Mucosa of descending colon (tissue), 3 donors: Measurements from ENCODE around the gene CHAT. TPM values are rescaled to one million over a fixed set of nuclear protein-coding genes. Genes with fewer than 3 reads are reported as not detected.

Experiments used
- ATAC-seq: fragments of 200-7000 bp; cut with Tn5 transposase; one replicate; pipeline ENCODE4 v1.9.1; 2020; ENCODE audit warnings: mild to moderate bottlenecking, moderate library complexity
- DNase-seq, 3 donors: peaks; one replicate each; pipeline ENCODE4 v3.0.0-alpha.2; 2020
- H3K36me3 ChIP-seq: fragments of 200-600 bp; one replicate; pipeline ENCODE4 v1.8.0; 2021; ENCODE audit warnings: low read depth, mild to moderate bottlenecking
- H3K4me1 ChIP-seq: fragments of 200-600 bp; one replicate; pipeline ENCODE4 v1.8.0; 2021; ENCODE audit warnings: low read depth, mild to moderate bottlenecking
- H3K4me3 ChIP-seq: fragments of 200-600 bp; one replicate; pipeline ENCODE4 v1.8.0; 2021; ENCODE audit warnings: mild to moderate bottlenecking
- H3K9me3 ChIP-seq: fragments of 200-600 bp; one replicate; pipeline ENCODE4 v1.8.0; 2021; ENCODE audit warnings: mild to moderate bottlenecking
- intact Hi-C, 2 donors: fragments of 100-400 bp; cut with DNase I in 1 of 2; cut with micrococcal nuclease in 1 of 2; formaldehyde crosslinking; loops; one replicate each; pipeline versions ENCODE4 v1.11.0 to v1.11.1; 2022; cut with DNase I, micrococcal nuclease
- total RNA-seq, 3 donors: library from RNA; stranded (reverse); fragmentation: NEBNext Ultra II Directional in 2 of 3; extraction: Animal tissue kit (Norgen Biotek cat#: 25700) in 2 of 3; gene quantifications; one replicate each; pipeline versions ENCODE4 v1.2.1 to v1.2.4, GENCODE V29; 2021 to 2023
- TF ChIP-seq, protein P1 (sequence below): fragments of 200-600 bp; IDR thresholded peaks from one replicate; pipeline ENCODE4 v1.8.0; 2022; ENCODE audit warnings: antibody characterized with exemption, mild to moderate bottlenecking
- donor health status: DM: no; HTN: no; CAD: no; lungs with moderate emphysema.
- donor health status: DM: no; HTN: no; CAD: no.
- donor health status: DM: no; HTN: yes; CAD: no.

CHAT gene
- total RNA-seq, 3 donors from 2014 or later = 0.61 to 1.6 (median 0.84) TPM

DNA sequence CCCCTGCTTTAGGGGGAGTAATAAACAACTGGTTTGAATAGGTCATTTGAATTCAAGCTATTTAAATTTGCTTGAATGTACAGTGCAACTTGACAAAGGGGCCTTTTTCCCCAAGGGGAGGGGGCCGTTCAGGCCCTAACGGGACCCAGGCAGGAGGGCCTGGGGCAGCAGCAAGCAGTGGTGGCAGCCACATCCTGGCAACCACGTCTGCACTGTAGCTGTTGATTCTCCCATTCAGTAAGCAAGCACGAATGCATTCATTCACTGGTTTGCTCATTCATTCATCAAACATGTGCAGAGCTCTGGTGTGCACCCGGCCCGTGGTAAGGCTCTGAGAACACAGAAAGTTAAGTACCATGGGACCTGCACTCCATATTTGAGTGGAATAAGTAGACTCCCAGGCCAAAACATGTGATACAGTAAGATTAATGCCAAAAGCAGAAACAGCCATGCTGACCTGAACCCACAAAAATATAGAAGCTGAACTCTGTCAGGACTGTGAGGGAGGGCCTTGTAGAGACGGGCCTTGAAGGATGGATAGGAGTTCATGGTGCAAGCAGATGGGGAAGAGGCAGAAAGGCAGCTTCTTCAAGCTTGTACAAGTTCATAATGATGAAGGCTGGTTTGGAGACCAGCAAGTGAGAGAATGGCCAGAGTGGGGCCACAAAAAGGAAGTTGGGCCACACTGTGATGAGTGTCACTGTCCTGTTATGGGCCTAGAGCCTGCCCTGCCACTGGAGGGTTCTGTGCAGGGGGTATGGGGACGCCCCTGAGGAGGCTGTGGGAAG is 36.3 kb downstream of the CHAT start:
- H3K9me3 ChIP-seq = no peaks in the 10 kb centered on the region
- intact Hi-C loops = no loop called here
- ATAC-seq (no peak), DNase-seq (no peak)
- H3K4me3 ChIP-seq = no peak overlapping the region
- TF ChIP-seq, protein P1, sequence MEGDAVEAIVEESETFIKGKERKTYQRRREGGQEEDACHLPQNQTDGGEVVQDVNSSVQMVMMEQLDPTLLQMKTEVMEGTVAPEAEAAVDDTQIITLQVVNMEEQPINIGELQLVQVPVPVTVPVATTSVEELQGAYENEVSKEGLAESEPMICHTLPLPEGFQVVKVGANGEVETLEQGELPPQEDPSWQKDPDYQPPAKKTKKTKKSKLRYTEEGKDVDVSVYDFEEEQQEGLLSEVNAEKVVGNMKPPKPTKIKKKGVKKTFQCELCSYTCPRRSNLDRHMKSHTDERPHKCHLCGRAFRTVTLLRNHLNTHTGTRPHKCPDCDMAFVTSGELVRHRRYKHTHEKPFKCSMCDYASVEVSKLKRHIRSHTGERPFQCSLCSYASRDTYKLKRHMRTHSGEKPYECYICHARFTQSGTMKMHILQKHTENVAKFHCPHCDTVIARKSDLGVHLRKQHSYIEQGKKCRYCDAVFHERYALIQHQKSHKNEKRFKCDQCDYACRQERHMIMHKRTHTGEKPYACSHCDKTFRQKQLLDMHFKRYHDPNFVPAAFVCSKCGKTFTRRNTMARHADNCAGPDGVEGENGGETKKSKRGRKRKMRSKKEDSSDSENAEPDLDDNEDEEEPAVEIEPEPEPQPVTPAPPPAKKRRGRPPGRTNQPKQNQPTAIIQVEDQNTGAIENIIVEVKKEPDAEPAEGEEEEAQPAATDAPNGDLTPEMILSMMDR = no peak
- H3K4me1 ChIP-seq = no peaks in the 10 kb centered on the region
- H3K36me3 ChIP-seq = no peaks in the 10 kb centered on the region

DNA sequence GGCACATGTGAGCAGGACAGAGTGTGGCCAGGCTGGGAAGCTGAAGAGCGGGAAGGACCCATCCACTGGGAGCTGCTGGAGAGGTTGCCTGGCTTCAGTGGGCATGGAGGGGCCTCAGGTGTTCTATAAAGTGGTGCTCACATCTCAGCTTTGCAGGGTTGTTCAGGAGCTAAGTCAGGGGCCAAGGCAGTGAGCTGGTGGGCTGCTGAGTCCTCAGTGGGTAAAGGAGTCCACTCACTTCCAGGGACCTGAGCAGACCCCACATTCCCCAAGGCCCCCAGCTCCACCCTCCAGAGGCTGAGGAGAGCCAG is 36.8 kb downstream of the CHAT start:
- Histone ChIP-seq H3K9me3 (no peaks in the 10 kb centered on the region), H3K4me1 (no peaks in the 10 kb centered on the region), H3K4me3 (no peak overlapping the region), H3K36me3 (no peaks in the 10 kb centered on the region)
- TF ChIP-seq, protein P1 = no peak
- no peak for DNase-seq
- intact Hi-C loops = no loop called here
- no peak for ATAC-seq

DNA sequence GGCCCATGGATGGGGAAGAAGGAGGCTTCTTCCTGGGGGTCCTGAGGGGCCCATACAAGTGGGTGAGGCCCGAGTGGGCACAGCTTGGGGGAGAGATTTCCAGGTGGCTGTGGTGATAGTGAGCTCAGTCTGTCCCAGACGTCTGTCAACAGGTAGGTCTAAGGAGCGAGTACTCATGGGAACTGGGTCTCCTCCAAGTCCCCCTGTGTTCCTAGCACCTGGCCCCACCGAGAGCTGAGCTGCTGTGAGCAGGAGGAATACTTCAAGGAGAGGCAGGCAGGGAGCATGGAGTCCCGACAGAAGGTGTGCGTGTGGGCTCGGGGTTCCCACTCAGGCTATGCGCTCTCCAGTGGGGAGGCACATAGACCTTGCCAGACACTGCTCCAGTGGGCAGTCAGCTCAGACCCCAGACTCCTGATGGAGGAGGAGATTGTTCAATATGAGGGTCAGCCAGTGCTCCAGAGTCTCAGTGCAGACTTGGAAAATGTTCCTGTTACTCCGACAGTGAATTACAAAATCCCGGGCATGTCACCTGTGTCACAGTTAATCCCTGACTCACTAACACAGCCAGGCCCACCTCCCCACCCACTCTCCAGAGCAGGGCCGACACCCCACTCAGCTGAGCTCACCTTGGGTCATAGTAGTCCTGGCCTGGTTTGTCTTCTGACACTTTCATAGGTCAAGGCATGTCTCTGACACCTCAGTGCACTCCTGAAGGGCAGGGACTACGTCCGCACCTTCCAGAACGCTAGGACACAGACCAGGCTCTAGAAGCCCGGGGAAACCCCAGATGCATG is 37.4 kb downstream of the CHAT start:
- Histone ChIP-seq H3K9me3 (no peaks in the 10 kb centered on the region), H3K36me3 (no peaks in the 10 kb centered on the region), H3K4me3 (no peak overlapping the region), H3K4me1 (no peaks in the 10 kb centered on the region)
- DNase-seq (no peak), ATAC-seq (no peak)
- intact Hi-C loops = no loop called here
- TF ChIP-seq, protein P1 = no peak

DNA sequence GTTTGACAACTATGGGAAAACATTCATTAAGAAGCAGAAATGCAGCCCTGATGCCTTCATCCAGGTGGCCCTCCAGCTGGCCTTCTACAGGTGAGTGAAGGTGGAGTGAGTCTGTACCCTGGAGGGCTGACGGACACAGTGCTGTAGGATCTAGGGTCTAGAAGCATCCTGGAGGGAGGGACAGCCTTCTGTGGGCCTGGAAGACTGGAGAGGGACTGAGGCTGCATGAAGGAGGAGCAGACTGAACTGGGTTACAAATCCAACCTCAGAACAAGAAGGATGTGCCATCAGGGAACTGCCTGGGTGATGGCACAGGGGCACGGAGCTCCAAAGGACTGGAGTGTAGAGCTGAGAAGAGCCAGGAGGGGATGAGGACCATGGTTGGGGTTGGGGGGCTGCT is 38.1 kb downstream of the CHAT start:
- TF ChIP-seq, protein P1 = no peak
- DNase-seq (no peak), ATAC-seq (no peak)
- intact Hi-C loops = no loop called here
- Histone ChIP-seq H3K9me3 (no peaks in the 10 kb centered on the region), H3K4me3 (no peak overlapping the region), H3K4me1 (no peaks in the 10 kb centered on the region), H3K36me3 (no peaks in the 10 kb centered on the region)

DNA sequence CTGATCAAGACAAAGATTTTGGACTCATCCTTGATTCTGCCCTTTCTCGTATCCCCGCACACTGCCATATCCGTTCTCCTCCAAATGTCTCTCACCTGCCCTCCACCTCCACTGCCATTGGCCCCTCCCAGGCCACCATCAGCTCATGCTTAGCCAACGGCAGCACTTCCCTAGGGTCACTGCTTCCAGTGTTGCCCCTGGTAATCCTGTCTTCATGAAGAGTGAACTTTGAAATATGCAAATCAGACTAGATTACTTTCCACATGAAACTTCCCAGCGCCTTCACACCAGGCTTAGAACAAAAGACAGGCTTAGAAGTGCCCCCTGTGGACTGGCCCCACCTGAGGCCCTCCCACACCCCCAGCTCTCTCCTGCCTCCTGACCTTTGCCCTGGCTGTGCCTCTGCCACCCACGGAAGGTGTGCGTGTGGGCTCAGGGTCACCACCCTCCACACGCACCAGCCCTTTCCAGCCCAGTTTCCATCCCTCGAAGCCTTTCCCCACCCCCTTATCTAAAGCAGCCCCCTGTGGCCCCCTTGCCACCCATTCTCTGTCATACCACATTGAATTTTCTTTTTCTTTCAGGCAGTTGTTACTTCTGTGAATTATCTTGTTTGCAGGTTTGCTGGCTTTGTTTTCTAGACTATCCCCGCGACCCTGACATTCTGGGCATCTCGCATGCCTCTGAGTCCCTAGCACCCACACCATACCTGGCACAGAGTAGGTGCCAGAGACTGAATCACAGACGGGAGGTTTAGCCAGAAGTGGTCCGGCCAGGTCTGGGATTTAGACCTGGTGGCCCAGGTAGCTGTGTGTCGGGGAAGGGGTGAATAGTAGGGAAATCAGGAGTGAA is 38.8 kb downstream of the CHAT start:
- no peaks in the 10 kb centered on the region for H3K4me1 ChIP-seq
- DNase-seq (no peak), ATAC-seq (no peak)
- H3K36me3 ChIP-seq = no peaks in the 10 kb centered on the region
- no peaks in the 10 kb centered on the region for H3K9me3 ChIP-seq
- H3K4me3 ChIP-seq = no peak overlapping the region
- TF ChIP-seq, protein P1 = no peak
- intact Hi-C loops = no loop called here
